Left lung (tissue), 10 donors: ENCODE data around the gene GMDS. TPM values are rescaled to one million over a fixed set of nuclear protein-coding genes. Genes with fewer than 3 reads are reported as not detected.

Source experiments
- ATAC-seq: fragments of 200-7000 bp; cut with Tn5 transposase; one replicate; pipeline ENCODE4 v1.9.1; 2020; ENCODE audit warnings: moderate library complexity
- DNase-seq, 4 donors: peaks; one replicate each; pipeline ENCODE4 v3.0.0-alpha.2; 2013 to 2020
- H3K27ac ChIP-seq, 2 donors: fragments of 200-600 bp; sonication (generic) in 1 of 2; one replicate each; pipeline versions ENCODE4 v1.5.0 to v1.8.0; 2020 to 2021
- H3K27me3 ChIP-seq, 2 donors: fragments of 200-600 bp; sonication (generic) in 1 of 2; one replicate each; pipeline versions ENCODE4 v1.5.0 to v1.8.0; 2020 to 2021
- H3K36me3 ChIP-seq, 2 donors: fragments of 200-600 bp; sonication (generic) in 1 of 2; one replicate each; pipeline versions ENCODE4 v1.5.0 to v1.8.0; 2020 to 2021
- H3K4me1 ChIP-seq, 2 donors: fragments of 200-600 bp; one replicate each; pipeline ENCODE4 v1.8.0; 2021
- H3K4me3 ChIP-seq, 2 donors: fragments of 200-600 bp; sonication (generic) in 1 of 2; one replicate each; pipeline versions ENCODE4 v1.5.0 to v1.8.0; 2020 to 2021; ENCODE audit warnings: mild to moderate bottlenecking in 1 of 2
- H3K9me3 ChIP-seq, 2 donors: fragments of 200-600 bp; sonication (generic) in 1 of 2; one replicate each; pipeline versions ENCODE4 v1.5.0 to v1.8.0; 2020 to 2021
- CTCF ChIP-seq, 2 donors: fragments of 200-600 bp; sonication (generic) in 1 of 2; IDR thresholded peaks; one replicate each; pipeline versions ENCODE4 v1.5.0 to v1.8.0; 2021; ENCODE audit warnings: antibody characterized with exemption in 2 of 2
- intact Hi-C, 2 donors: fragments of 100-400 bp; cut with DNase I; formaldehyde crosslinking; loops; one replicate each; pipeline versions ENCODE4 v1.11.2 to v1.14.2; 2022
- polyA plus RNA-seq, 6 donors: library from polyadenylated mRNA; unstranded; fragments of 120-200 nt; gene quantifications; one replicate each; pipeline ENCODE4 v1.2.1, GENCODE V29; 2013; ENCODE audit not compliant: insufficient read length in 6 of 6
- total RNA-seq, 2 donors: library from RNA; stranded (reverse); fragmentation: NEBNext Ultra II Directional; extraction: Animal tissue kit (Norgen Biotek cat#: 25700); gene quantifications; one replicate each; pipeline ENCODE4 v1.2.1, GENCODE V29; 2021
- donor health status: DM: no; HTN: yes; CAD: no.
- donor health status: DM: no; HTN: no; CAD: no.

The GMDS gene
- total and polyA plus RNA-seq, 8 donors: 16.5 to 25.4 (median 21.2) TPM

DNA sequence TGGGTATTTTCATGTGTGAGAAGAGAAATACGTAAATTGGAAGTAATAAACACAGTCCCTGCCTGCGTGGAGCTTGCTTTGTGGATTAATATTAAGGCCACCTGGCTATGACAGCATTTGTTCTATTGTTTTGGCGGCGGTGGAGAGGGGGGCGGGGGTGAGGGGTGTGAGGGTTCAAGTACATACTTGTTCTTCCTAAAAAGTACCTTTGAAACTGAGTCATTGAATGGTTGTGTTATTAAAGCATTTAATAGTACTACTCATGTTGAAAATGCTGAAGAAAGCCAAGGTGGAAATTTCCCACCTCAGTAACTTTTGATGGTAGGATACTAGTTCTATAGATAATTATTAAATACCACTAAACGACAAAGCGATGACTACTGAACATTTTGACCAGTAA lies 540.7 kb downstream of the GMDS start:
- peaks cover 0 to 12% of the 10 kb centered on the region in 2 donors for H3K4me1 ChIP-seq
- H3K36me3 ChIP-seq: no peaks in the 10 kb centered on the region
- no peak for TF ChIP-seq CTCF (IDR thresholded peaks at IDR 0.05)
- H3K27ac ChIP-seq: no peak overlapping the region
- ATAC-seq (peak; percentile 44), DNase-seq (no peak)
- no peak overlapping the region for H3K4me3 ChIP-seq
- intact Hi-C loops: no loop called here
- no peaks in the 10 kb centered on the region for H3K9me3 ChIP-seq
- no peaks in the 10 kb centered on the region for H3K27me3 ChIP-seq

DNA sequence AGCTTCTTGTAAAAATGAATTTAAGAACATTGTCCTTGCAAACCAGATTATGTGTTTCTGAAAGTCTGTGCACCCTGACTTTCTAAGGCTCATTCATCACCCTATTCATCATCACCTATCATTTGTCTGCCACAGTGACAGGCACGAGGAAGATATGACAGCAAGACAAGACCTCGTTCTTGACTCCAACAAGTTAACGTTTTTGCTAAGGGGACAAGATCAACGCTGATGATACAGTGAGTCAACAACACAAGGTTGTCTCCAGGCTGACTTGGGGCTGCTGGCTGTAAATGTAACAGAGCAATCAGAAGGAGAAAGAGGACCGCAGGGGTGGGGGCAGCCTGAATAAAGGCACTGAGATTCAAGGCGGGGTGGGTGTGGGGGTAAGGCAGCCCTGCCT lies 541.5 kb downstream of the GMDS start:
- H3K4me3 ChIP-seq: no peak overlapping the region
- no peak overlapping the region for H3K27ac ChIP-seq
- H3K4me1 ChIP-seq: peaks cover 0 to 4% of the 10 kb centered on the region in 2 donors
- no peaks in the 10 kb centered on the region for H3K36me3 ChIP-seq
- ATAC-seq (no peak), DNase-seq (no peak)
- intact Hi-C loops: no loop called here
- H3K27me3 ChIP-seq: no peaks in the 10 kb centered on the region
- no peaks in the 10 kb centered on the region for H3K9me3 ChIP-seq
- TF ChIP-seq CTCF (IDR thresholded peaks at IDR 0.05): no peak

DNA sequence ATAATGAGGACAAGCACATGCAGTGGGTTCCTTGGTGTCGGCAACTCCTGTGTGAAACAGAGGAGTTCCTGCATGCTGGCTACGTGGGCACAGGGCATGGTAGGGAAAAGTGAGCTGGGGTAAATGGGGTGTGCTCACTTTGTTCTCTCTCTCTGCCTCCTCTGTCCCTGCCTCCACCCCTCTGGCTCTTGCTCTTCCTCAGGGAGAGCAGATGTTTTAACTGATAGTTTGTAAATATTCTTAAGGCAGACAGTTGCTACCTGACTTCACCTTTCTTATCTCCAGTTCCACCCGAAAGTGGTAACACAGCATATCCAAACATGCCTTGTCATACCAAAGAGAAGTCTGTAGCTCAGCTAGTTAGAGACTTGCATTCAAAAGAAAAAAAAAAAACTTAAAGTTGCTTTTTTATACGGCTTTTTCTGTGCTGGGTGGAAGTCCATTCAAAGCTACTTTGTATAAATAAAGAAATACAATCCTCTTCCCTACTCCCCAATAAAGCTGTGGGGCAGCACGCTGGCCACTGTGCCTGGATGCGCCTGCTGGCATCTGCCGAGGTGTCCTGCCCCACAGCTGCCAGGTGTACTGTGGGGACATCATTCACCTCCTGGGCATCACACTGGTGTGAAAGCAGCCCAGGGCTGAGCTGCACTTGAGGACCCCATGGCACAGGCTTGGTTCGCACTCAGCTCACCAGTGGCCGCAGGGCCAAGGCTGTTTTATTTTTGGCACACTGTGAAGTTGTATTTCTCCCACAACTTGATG lies 542.1 kb downstream of the GMDS start:
- H3K4me1 ChIP-seq: peaks cover 0 to 4% of the 10 kb centered on the region in 2 donors
- H3K27ac ChIP-seq: no peak overlapping the region
- no peaks in the 10 kb centered on the region for H3K36me3 ChIP-seq
- H3K9me3 ChIP-seq: no peaks in the 10 kb centered on the region
- DNase-seq (no peak), ATAC-seq (no peak)
- intact Hi-C loops: no loop called here
- H3K27me3 ChIP-seq: no peaks in the 10 kb centered on the region
- no peak for TF ChIP-seq CTCF (IDR thresholded peaks at IDR 0.05)
- no peak overlapping the region for H3K4me3 ChIP-seq

- Histone ChIP-seq H3K36me3 (no peaks in the 10 kb centered on the region), H3K27ac (peak overlapping the region in 1 of 2 donors; percentile 8), H3K4me3 (no peak overlapping the region), H3K4me1 (peaks cover 0 to 4% of the 10 kb centered on the region in 2 donors), H3K27me3 (no peaks in the 10 kb centered on the region), H3K9me3 (no peaks in the 10 kb centered on the region)
- DNase-seq (no peak), ATAC-seq (no peak)
- TF ChIP-seq CTCF (IDR thresholded peaks at IDR 0.05): no peak
- intact Hi-C loops: no loop called here
Measured at GRCh38 chr6:1702580-1703051, 542.8 kb downstream of the GMDS start.

DNA sequence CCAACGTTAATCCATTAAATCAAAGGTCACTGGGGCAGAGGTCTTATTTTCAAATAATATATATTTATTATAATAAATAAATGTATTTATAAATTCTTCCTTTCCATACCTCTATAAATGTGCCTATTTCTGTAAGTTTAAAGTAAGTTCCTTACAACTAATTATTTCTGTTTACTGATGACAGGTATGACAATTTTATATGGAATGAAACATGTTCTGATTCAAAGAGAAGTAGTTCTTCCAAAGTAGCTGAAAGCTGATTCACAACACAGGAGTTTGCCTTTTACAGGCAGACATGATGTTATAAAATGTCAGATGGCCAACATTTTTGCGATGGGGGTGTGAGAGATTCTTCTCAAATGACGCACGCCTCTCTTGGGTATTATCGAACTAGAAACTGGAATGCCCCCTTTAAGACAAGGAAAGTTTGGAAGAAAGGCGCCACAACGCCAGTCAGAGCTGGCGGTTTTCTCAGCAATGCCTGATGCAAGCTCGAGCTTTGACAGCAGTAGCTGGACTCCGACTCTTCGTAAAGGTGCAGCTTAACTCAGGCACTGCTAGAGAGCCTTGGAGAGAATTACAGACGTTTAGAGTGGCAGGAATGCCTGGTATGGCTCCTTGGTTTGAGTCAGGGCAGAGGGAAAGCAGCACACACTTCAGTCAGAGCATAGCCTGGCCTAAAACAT lies 543.6 kb downstream of the GMDS start:
- ATAC-seq (peak; percentile 81), DNase-seq (no peak)
- no peak for TF ChIP-seq CTCF (IDR thresholded peaks at IDR 0.05)

More for the DNA sequence above, 543.6 kb downstream of the GMDS start:
- Histone ChIP-seq H3K9me3 (no peaks in the 10 kb centered on the region), H3K27ac (peak overlapping the region in 1 of 2 donors; percentile 8), H3K27me3 (no peaks in the 10 kb centered on the region), H3K4me3 (no peak overlapping the region), H3K4me1 (peaks cover 0 to 4% of the 10 kb centered on the region in 2 donors), H3K36me3 (no peaks in the 10 kb centered on the region)
- intact Hi-C loops: no loop called here
